IPS-20b (cell line): ENCODE data around the gene MUC5B.
A peak's percentile ranks its signal among the peaks of the same experiment; 100 is the strongest.

ENCODE experiments used
- H3K27ac ChIP-seq: one replicate; pipeline ENCODE4 v1.5.1; 2013; ENCODE audit warnings: low read length
- H3K27me3 ChIP-seq: 2 replicates; pipeline ENCODE4 v1.6.1; 2013; ENCODE audit warnings: mild to moderate bottlenecking, low read length, inconsistent platforms; ENCODE audit not compliant: insufficient read depth
- H3K36me3 ChIP-seq: 2 replicates; pipeline ENCODE4 v1.6.1; 2013; ENCODE audit warnings: low read depth, mild to moderate bottlenecking, inconsistent platforms, low read length, moderate library complexity; ENCODE audit not compliant: insufficient read depth
- H3K4me1 ChIP-seq: 2 replicates; pipeline ENCODE4 v1.6.1; 2013; ENCODE audit warnings: mild to moderate bottlenecking, control low read depth, inconsistent platforms, low read length, moderate library complexity; ENCODE audit not compliant: insufficient read depth
- H3K4me3 ChIP-seq: 2 replicates; pipeline ENCODE4 v1.5.1; 2013; ENCODE audit warnings: mild to moderate bottlenecking, low read length, inconsistent platforms
- H3K9ac ChIP-seq: 2 replicates; pipeline ENCODE4 v1.6.1; 2013; ENCODE audit warnings: low read depth, mild to moderate bottlenecking, inconsistent platforms, low read length, moderate library complexity
- H3K9me3 ChIP-seq: 2 replicates; pipeline ENCODE4 v1.6.1; 2013; ENCODE audit warnings: mild to moderate bottlenecking, low read depth, low read length, inconsistent platforms; ENCODE audit not compliant: insufficient read depth

Gene MUC5B

DNA sequence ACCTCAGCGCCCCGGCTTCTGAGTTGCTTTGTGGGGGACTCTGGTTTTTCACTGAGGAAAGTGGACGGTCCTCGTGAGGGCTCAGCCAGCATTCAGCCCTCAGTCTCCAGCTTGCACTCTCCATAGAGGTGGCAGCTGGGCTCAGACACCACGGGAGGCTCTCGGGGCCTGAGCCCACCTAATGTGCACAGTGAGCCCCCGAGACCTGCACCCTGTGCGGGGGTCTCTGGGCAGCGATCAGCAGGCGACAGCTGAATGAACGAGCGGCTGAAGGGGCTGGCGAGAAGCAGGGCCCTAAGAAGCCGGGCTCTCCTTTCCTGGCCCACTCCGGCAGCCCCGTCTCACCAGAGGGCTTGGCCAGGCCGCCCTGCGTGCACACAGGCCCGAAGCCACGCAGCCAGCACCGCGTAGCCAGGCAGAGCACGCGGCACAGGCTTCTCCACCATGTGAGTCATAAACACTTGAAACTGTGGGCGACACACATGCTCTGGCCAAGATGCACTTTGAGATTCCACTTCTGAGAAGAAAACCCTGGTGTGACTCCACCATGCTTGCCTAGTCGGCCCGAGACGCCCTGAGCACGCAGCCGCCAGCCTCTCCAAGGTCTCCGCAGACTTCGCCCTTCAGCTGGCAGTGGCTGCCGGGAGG, 58.6 kb downstream of the MUC5B start:
- Histone ChIP-seq H3K36me3 (peaks cover 23% of the 10 kb centered on the region), H3K27ac (no peak overlapping the region), H3K9ac (peak overlapping the region; percentile 56; the same call in 1 of the 2 replicates)

DNA sequence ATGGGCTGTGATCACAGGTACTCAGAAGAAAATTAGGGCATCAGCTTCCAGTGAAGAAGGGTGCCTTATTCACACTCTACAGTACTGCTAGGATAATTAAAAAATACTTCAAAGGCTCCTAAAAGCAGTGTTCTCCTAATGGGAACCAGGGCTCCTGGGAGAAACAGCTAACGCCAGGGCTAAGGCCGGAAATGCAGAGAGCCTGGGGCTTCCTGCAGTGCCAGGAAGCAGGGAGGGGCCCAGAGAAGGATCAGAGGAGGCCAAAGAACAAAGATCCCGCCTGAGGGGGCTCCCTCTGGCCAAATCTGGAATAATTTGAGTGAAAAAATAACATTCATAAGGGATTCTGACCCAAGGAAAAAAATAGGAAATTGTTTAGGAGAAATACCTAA, 59.1 kb downstream of the MUC5B start:
- H3K27me3 ChIP-seq, result no peaks in the 10 kb centered on the region
- no peaks in the 10 kb centered on the region for H3K4me1 ChIP-seq
- H3K36me3 ChIP-seq, result peaks cover 26% of the 10 kb centered on the region
- H3K9me3 ChIP-seq, result no peaks in the 10 kb centered on the region
- H3K27ac ChIP-seq, result no peak overlapping the region
- peak overlapping the region; percentile 56; the same call in 1 of the 2 replicates for H3K9ac ChIP-seq
- H3K4me3 ChIP-seq, result no peak overlapping the region

More for the DNA sequence above, 58.6 kb downstream of the MUC5B start:
- no peak overlapping the region for H3K4me3 ChIP-seq
- no peaks in the 10 kb centered on the region for H3K9me3 ChIP-seq
- no peaks in the 10 kb centered on the region for H3K4me1 ChIP-seq
- no peaks in the 10 kb centered on the region for H3K27me3 ChIP-seq

DNA sequence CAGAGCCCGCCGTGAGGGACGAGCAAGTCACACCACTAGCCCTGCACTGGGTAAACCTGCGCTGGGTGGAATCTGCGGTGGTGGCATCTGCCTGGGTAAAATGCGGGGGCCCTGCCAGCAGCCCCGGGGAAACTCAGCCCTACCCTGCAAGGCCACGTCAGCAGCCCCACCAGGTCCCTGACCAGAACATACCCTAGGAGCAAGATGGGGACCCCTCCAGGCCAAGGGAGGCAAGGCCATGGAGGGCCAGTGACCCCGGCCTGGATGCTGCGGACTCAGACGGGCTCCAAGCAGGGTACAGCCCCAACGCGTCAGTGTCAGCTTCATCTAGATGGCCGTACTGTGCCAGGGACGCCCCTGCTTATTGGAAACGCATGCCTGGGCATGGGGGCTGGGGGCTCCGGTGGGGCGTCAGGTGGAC, 60.2 kb downstream of the MUC5B start:
- Histone ChIP-seq H3K4me3 (no peak overlapping the region), H3K27me3 (no peaks in the 10 kb centered on the region), H3K4me1 (no peaks in the 10 kb centered on the region), H3K9ac (no peak overlapping the region), H3K36me3 (peaks cover 26% of the 10 kb centered on the region), H3K9me3 (no peaks in the 10 kb centered on the region), H3K27ac (no peak overlapping the region)

DNA sequence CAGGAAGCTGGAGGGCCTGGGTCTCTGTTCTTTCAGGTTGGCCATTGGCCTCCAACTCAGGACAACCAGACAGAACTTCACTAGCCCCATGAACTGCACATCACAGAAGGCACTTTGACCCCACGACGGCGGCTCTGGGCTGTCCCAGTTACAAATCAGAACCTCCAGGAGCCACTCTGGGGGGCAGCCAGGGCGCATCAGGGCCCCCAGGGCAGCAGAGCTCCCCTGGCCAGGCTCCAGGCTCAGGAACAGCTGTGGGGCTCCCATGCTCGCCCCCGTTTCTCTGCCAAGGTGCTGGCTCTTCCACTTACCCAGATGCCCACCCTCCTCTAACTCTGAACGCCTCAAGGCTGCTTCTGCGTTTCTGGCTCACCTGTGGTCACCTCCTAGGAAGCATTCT, 61.0 kb downstream of the MUC5B start:
- H3K4me3 ChIP-seq, result no peak overlapping the region
- no peaks in the 10 kb centered on the region for H3K4me1 ChIP-seq
- no peaks in the 10 kb centered on the region for H3K9me3 ChIP-seq
- no peak overlapping the region for H3K9ac ChIP-seq
- H3K27me3 ChIP-seq, result no peaks in the 10 kb centered on the region
- H3K36me3 ChIP-seq, result peaks cover 26% of the 10 kb centered on the region
- no peak overlapping the region for H3K27ac ChIP-seq

DNA sequence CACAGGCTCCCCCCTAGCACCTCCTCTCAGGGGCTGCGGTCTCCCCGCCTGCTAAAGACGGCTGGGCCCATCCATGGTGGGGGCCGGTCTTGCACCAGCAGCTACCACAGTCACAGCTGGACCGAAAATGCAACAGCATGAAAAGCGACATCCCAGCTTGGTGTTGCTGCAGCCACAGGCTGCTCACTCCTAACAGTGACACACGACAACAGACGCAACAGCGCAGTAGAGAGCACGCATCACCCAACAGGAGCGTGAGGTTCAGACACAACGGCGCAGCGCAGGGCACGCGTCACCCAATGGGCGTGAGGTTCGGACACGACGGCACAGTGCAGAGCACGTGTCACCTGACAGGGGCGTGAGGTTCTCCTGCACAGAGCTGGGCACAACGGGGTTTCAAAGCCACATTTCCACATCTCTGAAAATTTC, 62.5 kb downstream of the MUC5B start:
- H3K27ac ChIP-seq, result no peak overlapping the region
- no peaks in the 10 kb centered on the region for H3K4me1 ChIP-seq
- H3K9me3 ChIP-seq, result no peaks in the 10 kb centered on the region
- H3K9ac ChIP-seq, result no peak overlapping the region
- H3K36me3 ChIP-seq, result peaks cover 37% of the 10 kb centered on the region
- no peak overlapping the region for H3K4me3 ChIP-seq
- H3K27me3 ChIP-seq, result no peaks in the 10 kb centered on the region

DNA sequence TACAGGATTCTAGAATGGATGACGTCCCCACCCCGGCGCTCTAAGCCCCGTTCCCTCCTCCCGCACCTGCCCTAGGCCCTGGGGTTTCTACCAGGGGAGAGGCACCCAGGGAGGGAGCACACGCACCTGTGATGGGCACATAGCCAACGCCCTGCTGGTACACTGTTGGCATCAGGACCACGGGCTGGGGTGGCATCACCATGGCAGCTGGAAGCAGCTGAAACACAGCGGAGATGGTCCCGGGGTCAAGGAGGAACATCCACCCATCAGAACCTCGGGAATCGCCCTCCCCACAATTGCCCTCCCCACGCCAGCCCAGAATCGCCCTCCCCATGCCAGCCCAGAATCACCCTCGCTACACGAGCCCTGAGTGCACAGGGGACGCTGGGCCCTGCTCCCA, 63.0 kb downstream of the MUC5B start:
- Histone ChIP-seq H3K36me3 (peaks cover 40% of the 10 kb centered on the region), H3K4me1 (no peaks in the 10 kb centered on the region), H3K27me3 (no peaks in the 10 kb centered on the region), H3K9me3 (no peaks in the 10 kb centered on the region), H3K9ac (no peak overlapping the region), H3K27ac (no peak overlapping the region), H3K4me3 (no peak overlapping the region)

DNA sequence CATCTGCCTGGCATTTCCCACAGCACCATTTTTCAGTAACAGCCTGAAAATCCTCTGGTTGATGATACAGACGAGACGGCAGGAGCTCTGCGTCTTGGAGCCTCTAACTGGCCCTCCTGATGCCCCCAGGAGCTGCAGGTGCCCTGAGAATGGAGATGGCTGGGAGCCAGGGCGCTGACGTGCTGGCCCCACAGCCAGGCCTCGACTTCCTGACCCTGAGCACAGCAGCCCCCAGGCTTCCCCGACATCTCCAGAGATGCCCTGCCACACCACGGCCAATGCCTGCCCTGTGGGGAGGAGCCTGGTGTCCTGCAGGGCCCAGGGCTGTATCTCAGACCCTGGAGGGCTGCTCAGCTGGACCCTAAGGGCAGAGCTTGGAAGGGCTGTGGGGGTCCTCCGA, 65.1 kb downstream of the MUC5B start:
- H3K9ac ChIP-seq, result no peak overlapping the region
- H3K27ac ChIP-seq, result no peak overlapping the region
- no peaks in the 10 kb centered on the region for H3K27me3 ChIP-seq
- peaks cover 38% of the 10 kb centered on the region for H3K36me3 ChIP-seq
- no peaks in the 10 kb centered on the region for H3K9me3 ChIP-seq
- no peak overlapping the region for H3K4me3 ChIP-seq
- no peaks in the 10 kb centered on the region for H3K4me1 ChIP-seq

DNA sequence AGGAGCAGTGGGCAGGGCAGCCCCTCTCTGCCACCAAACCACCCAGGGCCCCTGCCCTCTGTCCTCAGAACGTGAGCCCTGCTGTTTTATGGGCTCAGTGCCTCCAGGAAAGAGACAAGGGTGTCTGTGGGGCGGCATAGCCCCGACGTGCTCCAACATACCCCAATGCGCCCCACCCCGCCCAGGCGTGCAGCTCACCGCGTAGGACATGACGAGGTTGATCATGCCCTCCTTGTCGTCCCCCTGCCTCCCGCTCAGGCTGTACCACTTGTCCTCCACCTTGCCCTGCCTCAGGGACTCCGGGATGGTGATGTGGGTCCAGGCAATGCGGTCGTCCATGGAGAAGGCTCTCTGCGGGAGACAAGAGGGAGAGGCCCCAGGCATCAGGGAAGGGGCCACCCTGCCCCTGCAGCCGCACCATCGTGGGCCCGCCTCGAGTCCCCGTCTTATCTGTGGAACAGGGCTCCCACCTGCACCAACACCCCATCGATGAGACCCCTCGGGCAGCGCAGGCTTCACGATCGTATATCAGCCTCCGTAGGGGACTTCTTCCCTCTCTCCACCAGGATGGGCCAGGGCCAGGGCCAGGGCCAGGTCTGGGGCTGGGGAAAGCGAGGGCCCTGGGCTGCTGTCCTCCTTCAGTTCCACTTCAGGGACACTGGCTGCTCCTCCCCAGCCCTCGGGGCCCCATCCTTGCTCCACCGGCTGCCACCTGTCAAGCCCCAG, 65.7 kb downstream of the MUC5B start:
- Histone ChIP-seq H3K4me3 (no peak overlapping the region), H3K36me3 (peaks cover 38% of the 10 kb centered on the region), H3K27me3 (no peaks in the 10 kb centered on the region), H3K9me3 (no peaks in the 10 kb centered on the region), H3K27ac (no peak overlapping the region), H3K4me1 (no peaks in the 10 kb centered on the region), H3K9ac (no peak overlapping the region)

DNA sequence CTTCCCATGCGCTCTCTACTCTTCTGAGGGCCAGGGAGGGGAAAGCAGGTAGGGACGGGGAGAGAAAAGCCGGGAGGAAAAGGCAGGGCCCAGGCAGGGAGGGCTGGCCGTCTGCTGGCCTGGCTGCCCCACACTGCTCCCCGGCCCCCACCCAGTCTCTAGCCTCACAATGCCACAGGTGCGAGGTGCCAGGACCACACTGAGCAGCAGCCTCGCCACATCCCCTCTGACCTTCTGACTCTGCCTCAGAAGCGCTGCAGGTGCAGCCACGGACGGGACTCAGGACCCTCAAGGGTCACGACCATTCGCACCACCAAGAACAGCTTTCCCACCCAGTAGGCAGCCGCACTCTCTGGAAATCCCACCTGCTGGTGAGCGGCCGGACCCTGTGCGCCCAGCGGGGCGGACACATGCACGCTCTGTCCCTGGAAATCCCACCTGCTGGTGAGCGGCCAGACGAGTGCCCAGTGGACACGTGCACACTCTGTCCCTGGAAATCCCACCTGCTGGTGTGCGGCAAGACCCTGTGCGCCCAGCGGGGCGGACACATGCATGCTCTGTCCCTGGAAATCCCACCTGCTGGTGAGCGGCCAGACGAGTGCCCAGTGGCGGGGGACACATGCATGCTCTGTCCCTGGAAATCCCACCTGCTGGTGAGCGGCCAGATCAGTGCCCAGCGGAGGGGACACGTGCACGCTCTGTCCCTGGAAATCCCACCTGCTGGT, 66.5 kb downstream of the MUC5B start:
- Histone ChIP-seq H3K27me3 (no peaks in the 10 kb centered on the region), H3K9me3 (no peaks in the 10 kb centered on the region), H3K4me3 (no peak overlapping the region), H3K27ac (no peak overlapping the region), H3K9ac (no peak overlapping the region), H3K4me1 (no peaks in the 10 kb centered on the region), H3K36me3 (peaks cover 38% of the 10 kb centered on the region)

DNA sequence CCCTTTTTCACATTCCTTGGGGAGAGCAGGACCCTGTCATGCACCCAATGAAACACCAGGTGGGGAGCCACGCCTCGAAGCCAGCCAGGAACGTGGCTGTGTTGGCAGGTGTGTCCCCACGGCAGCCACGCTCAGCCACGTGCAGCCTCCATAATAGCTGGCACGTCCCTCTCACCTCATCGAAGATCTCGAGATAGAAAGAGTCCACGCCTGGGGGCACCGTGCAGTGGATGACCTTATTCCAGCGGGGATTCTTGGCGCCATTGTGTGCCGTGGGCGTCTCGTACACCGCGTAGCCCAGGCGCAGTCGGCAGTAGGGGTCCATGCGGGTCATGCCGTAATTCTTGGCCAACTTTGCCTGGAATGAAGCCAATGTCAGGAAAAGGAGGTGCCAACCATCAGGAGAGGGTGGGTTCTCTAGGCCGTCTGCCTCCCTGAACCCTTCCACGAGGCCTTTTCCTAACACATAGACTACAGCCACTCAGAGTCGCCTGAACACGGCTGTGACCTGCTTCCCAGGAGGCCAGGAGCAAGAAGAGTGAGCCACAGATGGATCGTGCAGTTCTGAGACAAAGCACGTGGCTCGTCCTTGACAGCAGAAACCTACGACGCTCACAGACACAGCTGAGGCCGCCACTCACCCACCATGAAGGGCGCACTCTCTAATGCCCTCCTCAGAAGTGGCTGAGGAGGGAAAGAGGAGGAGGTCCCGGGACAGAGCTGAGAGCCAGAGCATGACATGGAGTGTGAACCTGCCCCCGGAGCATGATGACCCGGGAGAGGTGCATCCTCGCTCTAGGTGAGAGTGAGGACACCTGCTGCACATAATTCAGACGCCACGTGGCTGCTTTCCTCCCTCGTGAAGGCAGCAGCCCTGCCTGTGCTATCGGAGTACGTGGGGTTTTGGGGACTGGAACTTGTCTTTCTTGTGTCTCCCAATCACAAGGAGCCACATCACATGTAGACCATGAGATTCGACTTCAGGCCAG, 67.5 kb downstream of the MUC5B start:
- Histone ChIP-seq H3K9ac (no peak overlapping the region), H3K4me3 (no peak overlapping the region), H3K4me1 (no peaks in the 10 kb centered on the region), H3K27ac (no peak overlapping the region), H3K27me3 (no peaks in the 10 kb centered on the region), H3K36me3 (peaks cover 33% of the 10 kb centered on the region), H3K9me3 (no peaks in the 10 kb centered on the region)
